ENCODE measurements around the gene NR3C2.
A peak's percentile ranks its signal among the peaks of the same experiment; 100 is the strongest.

Gene NR3C2

GRCh38 chr4:148044912-148045352 lies 397.3 kb downstream of the NR3C2 start:
- no peak overlapping the region for H3K4me3 ChIP-seq (ENCODE audit: low read length)
- H3K9me3 ChIP-seq (ENCODE audit: control insufficient read depth, low read length) = no peaks in the 10 kb centered on the region
- DNase-seq (ENCODE audit: low read depth) = peak; percentile 20
- H3K36me3 ChIP-seq (ENCODE audit: control insufficient read depth, insufficient read depth, low read length, severe bottlenecking) = peaks cover 13% of the 10 kb centered on the region
- no peak overlapping the region for H3K9ac ChIP-seq (ENCODE audit: low read length)
- no peaks in the 10 kb centered on the region for H3K4me1 ChIP-seq (ENCODE audit: control insufficient read depth, insufficient read depth, low read length)
- H3K27me3 ChIP-seq (replicated peaks; ENCODE audit: control insufficient read depth, insufficient read depth, low read length) = no peaks in the 10 kb centered on the region

- Histone ChIP-seq H3K4me3 (ENCODE audit: low read length) (no peak overlapping the region), H3K9ac (ENCODE audit: low read length) (no peak overlapping the region), H3K27me3 (replicated peaks; ENCODE audit: control insufficient read depth, insufficient read depth, low read length) (no peaks in the 10 kb centered on the region), H3K4me1 (ENCODE audit: control insufficient read depth, insufficient read depth, low read length) (no peaks in the 10 kb centered on the region), H3K9me3 (ENCODE audit: control insufficient read depth, low read length) (no peaks in the 10 kb centered on the region), H3K36me3 (ENCODE audit: control insufficient read depth, insufficient read depth, low read length, severe bottlenecking) (peaks cover 13% of the 10 kb centered on the region)
- peak; percentile 9 for DNase-seq (ENCODE audit: low read depth)
These were observed 397.9 kb downstream of the NR3C2 start for GRCh38 chr4:148044089-148044911.

- no peak overlapping the region for H3K9ac ChIP-seq (ENCODE audit: low read length)
- no peaks in the 10 kb centered on the region for H3K4me1 ChIP-seq (ENCODE audit: control insufficient read depth, insufficient read depth, low read length)
- no peak overlapping the region for H3K4me3 ChIP-seq (ENCODE audit: low read length)
- H3K36me3 ChIP-seq (ENCODE audit: control insufficient read depth, insufficient read depth, low read length, severe bottlenecking) = no peaks in the 10 kb centered on the region
- no peaks in the 10 kb centered on the region for H3K27me3 ChIP-seq (replicated peaks; ENCODE audit: control insufficient read depth, insufficient read depth, low read length)
- H3K9me3 ChIP-seq (ENCODE audit: control insufficient read depth, low read length) = no peaks in the 10 kb centered on the region
- DNase-seq (ENCODE audit: low read depth) = no peak
These were observed 400.4 kb downstream of the NR3C2 start for GRCh38 chr4:148041606-148042329.

- Histone ChIP-seq H3K9ac (ENCODE audit: low read length) (no peak overlapping the region), H3K36me3 (ENCODE audit: control insufficient read depth, insufficient read depth, low read length, severe bottlenecking) (no peaks in the 10 kb centered on the region), H3K27me3 (replicated peaks; ENCODE audit: control insufficient read depth, insufficient read depth, low read length) (no peaks in the 10 kb centered on the region), H3K4me3 (ENCODE audit: low read length) (no peak overlapping the region), H3K9me3 (ENCODE audit: control insufficient read depth, low read length) (no peaks in the 10 kb centered on the region), H3K4me1 (ENCODE audit: control insufficient read depth, insufficient read depth, low read length) (peaks cover 8% of the 10 kb centered on the region)
- DNase-seq (ENCODE audit: low read depth) = no peak
These were observed 407.4 kb downstream of the NR3C2 start for GRCh38 chr4:148034813-148035212.

GRCh38 chr4:148030193-148030873 lies 411.9 kb downstream of the NR3C2 start:
- DNase-seq (ENCODE audit: low read depth) = peak; percentile 84
- no peaks in the 10 kb centered on the region for H3K36me3 ChIP-seq (ENCODE audit: control insufficient read depth, insufficient read depth, low read length, severe bottlenecking)
- no peaks in the 10 kb centered on the region for H3K27me3 ChIP-seq (replicated peaks; ENCODE audit: control insufficient read depth, insufficient read depth, low read length)
- H3K4me3 ChIP-seq (ENCODE audit: low read length) = no peak overlapping the region
- peaks cover 17% of the 10 kb centered on the region for H3K4me1 ChIP-seq (ENCODE audit: control insufficient read depth, insufficient read depth, low read length)
- H3K9ac ChIP-seq (ENCODE audit: low read length) = no peak overlapping the region
- H3K9me3 ChIP-seq (ENCODE audit: control insufficient read depth, low read length) = no peaks in the 10 kb centered on the region

- H3K4me3 ChIP-seq (ENCODE audit: low read length) = no peak overlapping the region
- H3K9ac ChIP-seq (ENCODE audit: low read length) = no peak overlapping the region
- H3K36me3 ChIP-seq (ENCODE audit: control insufficient read depth, insufficient read depth, low read length, severe bottlenecking) = no peaks in the 10 kb centered on the region
- no peaks in the 10 kb centered on the region for H3K27me3 ChIP-seq (replicated peaks; ENCODE audit: control insufficient read depth, insufficient read depth, low read length)
- H3K4me1 ChIP-seq (ENCODE audit: control insufficient read depth, insufficient read depth, low read length) = peaks cover 17% of the 10 kb centered on the region
- no peaks in the 10 kb centered on the region for H3K9me3 ChIP-seq (ENCODE audit: control insufficient read depth, low read length)
- no peak for DNase-seq (ENCODE audit: low read depth)
These were observed 412.4 kb downstream of the NR3C2 start for GRCh38 chr4:148029781-148030180.

Data from adipocyte (in vitro differentiated cells).